BE2C (cell line): ENCODE data around the gene GTF3C2.

Experiments
- DNase-seq: peaks from one replicate; pipeline ENCODE4 v3.0.0-alpha.2; 2020
- H3K27me3 ChIP-seq: fragments of 250-450 bp; sonication (Bioruptor Pico); 2 replicates; pipeline ENCODE4 v1.5.1; 2020; ENCODE audit warnings: mild to moderate bottlenecking
- H3K36me3 ChIP-seq: fragments of 250-450 bp; sonication (Bioruptor Pico); 2 replicates; pipeline ENCODE4 v1.5.1; 2020; ENCODE audit warnings: mild to moderate bottlenecking
- H3K4me1 ChIP-seq: fragments of 250-450 bp; sonication (Bioruptor Pico); 2 replicates; pipeline ENCODE4 v1.5.1; 2020
- H3K4me3 ChIP-seq: 2 replicates; pipeline ENCODE4 v1.5.1; 2011; ENCODE audit warnings: low read depth, low read length
- H3K9me3 ChIP-seq: fragments of 250-450 bp; sonication (Bioruptor Pico); 2 replicates; pipeline ENCODE4 v1.5.1; 2020
- TF ChIP-seq, protein P1 (sequence below): IDR thresholded peaks from 2 replicates; pipeline ENCODE4 v1.5.1; 2012; ENCODE audit warnings: mild to moderate bottlenecking, low read depth, low read length

GTF3C2 gene

GRCh38 chr2:27307545-27308358 lies 48.8 kb downstream of the GTF3C2 start:
- H3K9me3 ChIP-seq = no peaks in the 10 kb centered on the region
- DNase-seq = peak; percentile 49
- H3K4me3 ChIP-seq = peak overlapping the region; percentile 54
- peaks cover 10% of the 10 kb centered on the region for H3K4me1 ChIP-seq
- H3K36me3 ChIP-seq = no peaks in the 10 kb centered on the region
- H3K27me3 ChIP-seq = peaks cover 27% of the 10 kb centered on the region
- TF ChIP-seq, protein P1, sequence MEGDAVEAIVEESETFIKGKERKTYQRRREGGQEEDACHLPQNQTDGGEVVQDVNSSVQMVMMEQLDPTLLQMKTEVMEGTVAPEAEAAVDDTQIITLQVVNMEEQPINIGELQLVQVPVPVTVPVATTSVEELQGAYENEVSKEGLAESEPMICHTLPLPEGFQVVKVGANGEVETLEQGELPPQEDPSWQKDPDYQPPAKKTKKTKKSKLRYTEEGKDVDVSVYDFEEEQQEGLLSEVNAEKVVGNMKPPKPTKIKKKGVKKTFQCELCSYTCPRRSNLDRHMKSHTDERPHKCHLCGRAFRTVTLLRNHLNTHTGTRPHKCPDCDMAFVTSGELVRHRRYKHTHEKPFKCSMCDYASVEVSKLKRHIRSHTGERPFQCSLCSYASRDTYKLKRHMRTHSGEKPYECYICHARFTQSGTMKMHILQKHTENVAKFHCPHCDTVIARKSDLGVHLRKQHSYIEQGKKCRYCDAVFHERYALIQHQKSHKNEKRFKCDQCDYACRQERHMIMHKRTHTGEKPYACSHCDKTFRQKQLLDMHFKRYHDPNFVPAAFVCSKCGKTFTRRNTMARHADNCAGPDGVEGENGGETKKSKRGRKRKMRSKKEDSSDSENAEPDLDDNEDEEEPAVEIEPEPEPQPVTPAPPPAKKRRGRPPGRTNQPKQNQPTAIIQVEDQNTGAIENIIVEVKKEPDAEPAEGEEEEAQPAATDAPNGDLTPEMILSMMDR = no peak

- Histone ChIP-seq H3K4me1 (peaks cover 10% of the 10 kb centered on the region), H3K27me3 (peaks cover 27% of the 10 kb centered on the region), H3K9me3 (no peaks in the 10 kb centered on the region), H3K4me3 (peak overlapping the region; percentile 54), H3K36me3 (no peaks in the 10 kb centered on the region)
- TF ChIP-seq, protein P1 = no peak
- no peak for DNase-seq
These were observed 49.3 kb downstream of the GTF3C2 start for GRCh38 chr2:27307287-27307544.

GRCh38 chr2:27306573-27307286 lies 49.8 kb downstream of the GTF3C2 start:
- Histone ChIP-seq H3K4me1 (peaks cover 10% of the 10 kb centered on the region), H3K27me3 (peaks cover 27% of the 10 kb centered on the region), H3K9me3 (no peaks in the 10 kb centered on the region), H3K4me3 (peak overlapping the region; percentile 54), H3K36me3 (no peaks in the 10 kb centered on the region)
- peak; percentile 40 for DNase-seq
- TF ChIP-seq, protein P1 = peak; percentile 5; the same call in 1 of the 2 replicates

DNA sequence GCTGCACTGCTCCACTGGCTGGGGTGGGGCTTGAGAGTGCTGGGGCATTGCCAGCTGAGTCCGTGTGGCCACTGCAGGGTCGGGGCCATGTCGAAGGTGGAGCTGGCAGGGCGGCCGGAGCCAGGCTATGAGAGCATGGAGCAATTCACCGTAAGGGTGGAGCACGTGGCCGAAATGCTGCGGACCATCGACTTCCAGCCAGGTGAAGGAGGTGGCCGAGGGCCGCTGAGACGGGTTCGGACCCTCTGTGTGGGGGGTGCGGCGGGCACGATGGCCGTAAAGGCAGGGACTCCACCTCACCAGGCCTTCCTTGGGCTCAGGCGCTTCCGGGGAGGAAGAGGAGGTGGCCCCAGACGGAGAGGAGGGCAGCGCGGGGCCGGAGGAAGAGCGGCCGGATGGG lies 50.4 kb downstream of the GTF3C2 start:
- TF ChIP-seq, protein P1 = no peak
- H3K36me3 ChIP-seq = no peaks in the 10 kb centered on the region
- H3K4me3 ChIP-seq = no peak overlapping the region
- H3K4me1 ChIP-seq = peaks cover 10% of the 10 kb centered on the region
- H3K9me3 ChIP-seq = no peaks in the 10 kb centered on the region
- DNase-seq = no peak
- peaks cover 27% of the 10 kb centered on the region for H3K27me3 ChIP-seq

GRCh38 chr2:27305516-27305915 lies 51.0 kb downstream of the GTF3C2 start:
- H3K4me1 ChIP-seq = peaks cover 10% of the 10 kb centered on the region
- TF ChIP-seq, protein P1 = no peak
- peaks cover 27% of the 10 kb centered on the region for H3K27me3 ChIP-seq
- no peaks in the 10 kb centered on the region for H3K36me3 ChIP-seq
- DNase-seq = no peak
- H3K9me3 ChIP-seq = no peaks in the 10 kb centered on the region
- no peak overlapping the region for H3K4me3 ChIP-seq
